Activated CD4-positive, alpha-beta memory T cell treated with anti-CD3 and anti-CD28 coated beads for 36 hours (primary cell): ENCODE results near the gene PHF3. TPM values are rescaled to one million over a fixed set of nuclear protein-coding genes. Genes with fewer than 3 reads are reported as not detected.

Source experiments
- CTCF ChIA-PET: fragments of 350-600 bp; sonication (Branson Sonifier 250); formaldehyde crosslinking; loops from one replicate; lab custom pipeline; 2021; ENCODE audit warnings: antibody characterized with exemption, inconsistent platforms; lab: Charles Lee
- POLR2A ChIA-PET: fragments of 350-600 bp; sonication (Branson Sonifier 250); formaldehyde crosslinking; loops from one replicate; lab custom pipeline; 2021; ENCODE audit warnings: antibody characterized with exemption; lab: Charles Lee
- DNase-seq: peaks from one replicate; pipeline ENCODE4 v3.0.0-alpha.2; 2020
- H3K27ac Mint-ChIP-seq: one replicate; pipeline ENCODE4 v1.8.0; 2021; ENCODE audit warnings: mixed read lengths
- H3K27me3 Mint-ChIP-seq: one replicate; pipeline ENCODE4 v1.8.0; 2021; ENCODE audit warnings: mixed read lengths
- H3K36me3 Mint-ChIP-seq: one replicate; pipeline ENCODE4 v1.8.0; 2021; ENCODE audit warnings: mixed read lengths
- H3K4me1 Mint-ChIP-seq: one replicate; pipeline ENCODE4 v1.8.0; 2021; ENCODE audit warnings: low read depth, mixed read lengths
- H3K4me3 Mint-ChIP-seq: one replicate; pipeline ENCODE4 v1.8.0; 2021; ENCODE audit warnings: mild to moderate bottlenecking, mixed read lengths
- H3K9me3 Mint-ChIP-seq: one replicate; pipeline ENCODE4 v1.8.0; 2021; ENCODE audit warnings: mixed read lengths
- intact Hi-C: fragments of 100-400 bp; cut with micrococcal nuclease; formaldehyde crosslinking; loops from one replicate; pipeline ENCODE4 v1.15.1; 2023
- total RNA-seq, 2 experiments: library from RNA; stranded (reverse); gene quantifications; one replicate each; pipeline ENCODE4 v1.2.3, GENCODE V29; 2021

The PHF3 gene
- total RNA-seq, 2 experiments from 2014 or later: 43.0 to 43.2 TPM

- DNase-seq: no peak
- ChIA-PET CTCF (interaction anchor here (2.7 kb wide), 1 partner anchor 17 kb away, joined by 9 read pairs; no protein-coding TSS in a partner anchor), POLR2A (no interaction called here)
- Mint-ChIP-seq H3K9me3 (no peaks in the 10 kb centered on the region), H3K27me3 (peaks cover 13% of the 10 kb centered on the region), H3K4me1 (no peaks in the 10 kb centered on the region), H3K4me3 (no peak overlapping the region), H3K27ac (no peak overlapping the region), H3K36me3 (no peaks in the 10 kb centered on the region)
- intact Hi-C loops: no loop called here
Measured at GRCh38 chr6:63615590-63615989, 20.0 kb upstream of the PHF3 start.

GRCh38 chr6:63624091-63624490 lies 11.5 kb upstream of the PHF3 start:
- POLR2A ChIA-PET: no interaction called here
- DNase-seq: no peak
- H3K4me3 Mint-ChIP-seq: no peak overlapping the region

GRCh38 chr6:63630466-63630865 lies 5.1 kb upstream of the PHF3 start:
- ChIA-PET POLR2A (no interaction called here), CTCF (interaction anchor here (0.8 kb wide), 1 partner anchor 35 kb away, joined by 4 read pairs; no protein-coding TSS in a partner anchor)
- Mint-ChIP-seq H3K4me3 (no peak overlapping the region), H3K36me3 (no peaks in the 10 kb centered on the region), H3K9me3 (no peaks in the 10 kb centered on the region), H3K27ac (no peak overlapping the region), H3K4me1 (peaks cover 11% of the 10 kb centered on the region), H3K27me3 (peaks cover 3% of the 10 kb centered on the region)
- intact Hi-C loops: no loop called here
- DNase-seq: no peak

More at GRCh38 chr6:63624091-63624490, 11.5 kb upstream of the PHF3 start:
- no peaks in the 10 kb centered on the region for H3K36me3 Mint-ChIP-seq
- intact Hi-C loops: no loop called here
- H3K27ac Mint-ChIP-seq: no peak overlapping the region
- H3K27me3 Mint-ChIP-seq: peaks cover 15% of the 10 kb centered on the region
- H3K9me3 Mint-ChIP-seq: no peaks in the 10 kb centered on the region
- H3K4me1 Mint-ChIP-seq: no peaks in the 10 kb centered on the region
- CTCF ChIA-PET: no interaction called here

- Mint-ChIP-seq H3K36me3 (peaks cover 2% of the 10 kb centered on the region), H3K27me3 (no peaks in the 10 kb centered on the region), H3K4me3 (peak overlapping the region; percentile 98), H3K9me3 (no peaks in the 10 kb centered on the region), H3K27ac (peak overlapping the region; percentile 89), H3K4me1 (peaks cover 34% of the 10 kb centered on the region)
- POLR2A ChIA-PET: interaction anchor here (1.5 kb wide), 1 partner anchor 36 kb away, joined by 4 read pairs; no protein-coding TSS in a partner anchor
- DNase-seq: no peak
- CTCF ChIA-PET: interaction anchor here (0.9 to 2.7 kb wide), 3 partner anchors 37 to 130 kb away, joined by 6 to 25 read pairs (median 19); no protein-coding TSS in a partner anchor
- intact Hi-C loops: loop anchor here (1.0 to 5.0 kb wide), 4 partner anchors 36 to 71 kb away; partner anchors contain the start of genes LOC128125822 and PTP4A1
Measured at GRCh38 chr6:63634630-63635029, 972 bp upstream of the PHF3 start.

GRCh38 chr6:63635215-63635587 lies 401 bp upstream of the PHF3 start:
- Mint-ChIP-seq H3K9me3 (no peaks in the 10 kb centered on the region), H3K27ac (peak overlapping the region; percentile 89), H3K4me1 (peaks cover 40% of the 10 kb centered on the region), H3K4me3 (peak overlapping the region; percentile 98), H3K27me3 (no peaks in the 10 kb centered on the region), H3K36me3 (peaks cover 2% of the 10 kb centered on the region)
- DNase-seq: no peak
- intact Hi-C loops: loop anchor here (1.0 to 5.0 kb wide), 4 partner anchors 37 to 70 kb away; partner anchors contain the start of genes LOC128125822 and PTP4A1
- POLR2A ChIA-PET: interaction anchor here (0.6 to 1.5 kb wide), 2 partner anchors 36 to 37 kb away, joined by 3 to 4 read pairs; no protein-coding TSS in a partner anchor
- CTCF ChIA-PET: interaction anchor here (1.0 to 2.7 kb wide), 3 partner anchors 28 to 61 kb away, joined by 3 to 25 read pairs (median 19); no protein-coding TSS in a partner anchor

GRCh38 chr6:63636518-63637021 lies 968 bp downstream of the PHF3 start:
- H3K36me3 Mint-ChIP-seq: peaks cover 2% of the 10 kb centered on the region
- intact Hi-C loops: loop anchor here (5.0 kb wide), 1 partner anchor 41 kb away; no protein-coding TSS in a partner anchor
- POLR2A ChIA-PET: interaction anchor here (1.5 kb wide), 1 partner anchor 63 kb away, joined by 5 read pairs; no protein-coding TSS in a partner anchor

GRCh38 chr6:63637865-63638445 lies 2.4 kb downstream of the PHF3 start:
- H3K4me3 Mint-ChIP-seq: no peak overlapping the region
- CTCF ChIA-PET: interaction anchor here (1.7 to 2.1 kb wide), 2 partner anchors 39 to 64 kb away, joined by 8 to 9 read pairs; no protein-coding TSS in a partner anchor
- H3K27me3 Mint-ChIP-seq: no peaks in the 10 kb centered on the region
- peaks cover 53% of the 10 kb centered on the region for H3K4me1 Mint-ChIP-seq
- DNase-seq: no peak
- POLR2A ChIA-PET: no interaction called here
- H3K36me3 Mint-ChIP-seq: peaks cover 2% of the 10 kb centered on the region
- intact Hi-C loops: loop anchor here (5.0 kb wide), 1 partner anchor 39 kb away; no protein-coding TSS in a partner anchor
- H3K9me3 Mint-ChIP-seq: no peaks in the 10 kb centered on the region
- no peak overlapping the region for H3K27ac Mint-ChIP-seq

More at GRCh38 chr6:63636518-63637021, 968 bp downstream of the PHF3 start:
- CTCF ChIA-PET: interaction anchor here (2.1 to 2.4 kb wide), 2 partner anchors 38 to 63 kb away, joined by 9 to 19 read pairs; no protein-coding TSS in a partner anchor
- DNase-seq: peak; percentile 79
- Mint-ChIP-seq H3K27ac (peak overlapping the region; percentile 96), H3K27me3 (no peaks in the 10 kb centered on the region), H3K9me3 (no peaks in the 10 kb centered on the region), H3K4me3 (peak overlapping the region; percentile 98), H3K4me1 (peaks cover 50% of the 10 kb centered on the region)

GRCh38 chr6:63640062-63640461 lies 4.5 kb downstream of the PHF3 start:
- Mint-ChIP-seq H3K4me3 (no peak overlapping the region), H3K27me3 (no peaks in the 10 kb centered on the region), H3K4me1 (peaks cover 63% of the 10 kb centered on the region), H3K36me3 (peaks cover 2% of the 10 kb centered on the region), H3K27ac (peak overlapping the region; percentile 11), H3K9me3 (no peaks in the 10 kb centered on the region)
- POLR2A ChIA-PET: no interaction called here
- no peak for DNase-seq
- intact Hi-C loops: no loop called here
- CTCF ChIA-PET: interaction anchor here (1.0 kb wide), 1 partner anchor 42 kb away, joined by 3 read pairs; no protein-coding TSS in a partner anchor

GRCh38 chr6:63643862-63644261 lies 8.3 kb downstream of the PHF3 start:
- ChIA-PET CTCF (no interaction called here), POLR2A (no interaction called here)
- Mint-ChIP-seq H3K27me3 (no peaks in the 10 kb centered on the region), H3K4me3 (no peak overlapping the region), H3K4me1 (peaks cover 61% of the 10 kb centered on the region), H3K27ac (no peak overlapping the region), H3K9me3 (no peaks in the 10 kb centered on the region), H3K36me3 (peaks cover 3% of the 10 kb centered on the region)
- intact Hi-C loops: no loop called here
- DNase-seq: no peak

GRCh38 chr6:63644668-63645326 lies 9.2 kb downstream of the PHF3 start:
- ChIA-PET POLR2A (no interaction called here), CTCF (interaction anchor here (0.9 kb wide), 1 partner anchor 70 kb away, joined by 3 read pairs; no protein-coding TSS in a partner anchor)
- H3K27ac Mint-ChIP-seq: no peak overlapping the region
- no peaks in the 10 kb centered on the region for H3K9me3 Mint-ChIP-seq
- H3K27me3 Mint-ChIP-seq: no peaks in the 10 kb centered on the region
- intact Hi-C loops: no loop called here
- DNase-seq: no peak
- H3K36me3 Mint-ChIP-seq: peaks cover 3% of the 10 kb centered on the region
- H3K4me3 Mint-ChIP-seq: no peak overlapping the region
- peaks cover 56% of the 10 kb centered on the region for H3K4me1 Mint-ChIP-seq

- no peaks in the 10 kb centered on the region for H3K27me3 Mint-ChIP-seq
- intact Hi-C loops: no loop called here
- peaks cover 14% of the 10 kb centered on the region for H3K9me3 Mint-ChIP-seq
- POLR2A ChIA-PET: no interaction called here
- H3K36me3 Mint-ChIP-seq: peaks cover 26% of the 10 kb centered on the region
- CTCF ChIA-PET: interaction anchor here (0.9 to 1.4 kb wide), 3 partner anchors 10 to 51 kb away, joined by 3 to 6 read pairs (median 3); no protein-coding TSS in a partner anchor
- no peak overlapping the region for H3K27ac Mint-ChIP-seq
- H3K4me1 Mint-ChIP-seq: peaks cover 59% of the 10 kb centered on the region
- H3K4me3 Mint-ChIP-seq: no peak overlapping the region
- DNase-seq: no peak
Measured at GRCh38 chr6:63649269-63649668, 13.7 kb downstream of the PHF3 start.
